Measurements from ENCODE around the gene PLGRKT.

The PLGRKT gene

DNA sequence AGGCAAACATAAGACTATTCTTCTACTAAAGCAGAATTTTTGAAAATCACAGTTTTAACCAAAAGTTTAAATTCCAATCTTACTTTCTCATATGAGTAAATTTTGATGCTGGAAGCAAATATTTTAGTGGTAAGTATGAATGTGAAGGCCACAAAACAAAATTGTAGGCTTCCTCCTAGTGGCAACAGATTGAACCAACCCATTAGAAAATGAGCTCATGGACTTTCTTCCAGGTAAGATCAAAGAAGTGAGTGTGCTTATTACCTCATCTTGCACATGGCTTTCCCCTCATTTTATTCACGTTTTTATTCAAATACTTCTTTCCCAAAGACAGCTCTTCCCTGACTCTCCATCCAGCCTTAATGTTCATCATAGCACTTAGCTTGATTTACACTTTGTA lies 116.7 kb downstream of the PLGRKT start:
- TF ChIP-seq GATA2 (IDR thresholded peaks at IDR 0.05; ENCODE audit: low read depth, low read length) (no peak), GATA3 (IDR thresholded peaks at IDR 0.05; ENCODE audit: low read depth, low read length) (no peak)

DNA sequence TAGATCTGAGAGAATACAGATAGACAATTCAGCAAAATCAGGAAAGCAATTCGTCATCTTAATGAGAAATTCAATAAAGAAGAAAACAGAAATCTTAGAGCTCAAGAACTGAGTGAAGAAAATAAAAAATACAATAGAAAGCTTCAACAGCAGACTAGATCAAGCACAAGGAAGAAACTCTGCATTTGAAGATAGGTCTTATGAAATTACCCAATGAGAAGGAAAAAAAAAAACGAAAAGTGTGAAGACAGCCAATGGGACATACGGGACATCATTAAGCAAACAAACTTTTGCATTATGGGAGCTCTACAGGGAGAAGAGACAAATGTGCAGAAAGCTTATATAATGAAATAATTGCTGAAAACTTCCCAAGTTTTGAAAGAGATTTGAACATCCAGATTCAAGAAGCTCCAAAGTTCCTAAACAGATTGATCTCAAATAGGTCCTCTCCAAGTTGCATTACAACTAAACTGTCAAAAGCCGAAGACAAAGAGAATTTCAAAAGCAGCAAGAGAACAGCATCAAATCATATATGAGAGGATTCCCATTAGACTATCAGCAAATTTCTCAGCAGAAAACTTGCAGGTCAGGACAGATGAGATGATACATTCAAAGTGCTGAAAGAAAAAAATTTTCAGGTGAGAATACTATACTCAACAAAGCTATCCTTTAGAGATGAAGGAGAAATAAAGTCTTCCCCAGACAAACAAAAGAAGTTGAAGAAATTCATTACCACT lies 122.4 kb downstream of the PLGRKT start:
- TF ChIP-seq GATA3 (IDR thresholded peaks at IDR 0.05; ENCODE audit: low read depth, low read length), result no peak
- TF ChIP-seq GATA2 (IDR thresholded peaks at IDR 0.05; ENCODE audit: low read depth, low read length), result no peak

DNA sequence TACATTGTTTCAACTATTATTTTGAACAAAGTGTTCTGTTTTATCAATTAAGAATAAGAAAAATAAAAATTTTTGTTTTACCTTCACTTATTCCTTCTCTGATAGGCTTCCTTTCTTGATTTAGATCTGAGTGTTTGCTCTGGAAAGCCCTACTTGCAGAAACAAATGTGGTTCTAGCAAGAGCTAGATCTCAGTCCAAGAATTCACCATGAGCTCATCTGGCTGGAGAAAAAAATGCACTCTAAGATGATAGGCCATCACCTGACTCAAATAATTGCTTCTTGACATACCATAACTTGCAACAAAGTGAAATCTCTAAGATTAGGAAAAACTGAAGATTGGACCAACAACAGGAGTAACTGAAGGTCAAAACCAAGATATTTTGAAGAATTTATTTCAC lies 126.9 kb downstream of the PLGRKT start:
- TF ChIP-seq GATA2 (IDR thresholded peaks at IDR 0.05; ENCODE audit: low read depth, low read length) (no peak), GATA3 (IDR thresholded peaks at IDR 0.05; ENCODE audit: low read depth, low read length) (no peak)
